GM18499 (cell line): ENCODE data around the gene KRTAP9-7.
"Not testable (repeated sequence)": the region's sequence is repeated elsewhere in the genome, so short reads cannot be mapped to it uniquely, and the experiment has no call there.

Experiments
- ATAC-seq: cut with Tn5 transposase; IDR thresholded peaks from one replicate; pipeline ENCODE4 v1.9.1; 2021; ENCODE audit warnings: moderate number of reproducible peaks; ENCODE audit not compliant: insufficient read depth, unreplicated experiment

The KRTAP9-7 gene

DNA sequence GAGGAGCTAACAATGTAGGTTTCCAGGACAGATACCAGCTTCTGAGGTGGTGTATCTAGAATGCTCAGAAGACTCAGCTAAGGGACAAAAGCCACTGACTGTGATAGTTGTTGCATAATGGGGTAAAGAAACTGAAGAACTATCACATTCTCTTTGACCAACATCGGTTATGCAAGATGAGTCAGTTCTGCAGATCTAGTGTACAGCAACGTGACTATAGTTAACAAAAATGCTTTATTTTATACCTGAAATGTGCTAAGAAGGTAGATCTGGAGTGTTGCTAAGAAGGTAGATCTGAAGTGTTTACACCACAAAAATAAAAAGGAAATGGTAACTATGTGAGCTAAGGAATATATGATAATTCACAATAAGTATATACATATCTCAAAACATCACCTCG lies 7.8 kb upstream of the KRTAP9-7 start:
- ATAC-seq = no peak

DNA sequence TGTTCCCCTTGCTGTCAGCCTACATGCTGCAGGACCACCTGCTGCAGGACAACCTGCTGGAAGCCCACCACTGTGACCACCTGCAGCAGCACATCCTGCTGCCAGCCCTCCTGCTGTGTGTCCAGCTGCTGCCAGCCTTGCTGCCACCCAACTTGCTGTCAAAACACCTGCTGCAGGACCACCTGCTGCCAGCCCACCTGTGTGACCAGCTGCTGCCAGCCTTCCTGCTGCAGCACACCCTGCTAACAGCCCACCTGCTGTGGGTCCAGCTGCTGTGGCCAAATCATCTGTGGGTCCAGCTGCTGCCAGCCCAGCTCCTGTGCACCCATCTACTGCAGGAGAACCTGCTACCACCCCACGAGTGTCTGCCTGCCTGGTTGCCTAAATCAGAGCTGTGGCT lies 4.2 kb upstream of the KRTAP9-7 start:
- not testable (repeated sequence) for ATAC-seq

DNA sequence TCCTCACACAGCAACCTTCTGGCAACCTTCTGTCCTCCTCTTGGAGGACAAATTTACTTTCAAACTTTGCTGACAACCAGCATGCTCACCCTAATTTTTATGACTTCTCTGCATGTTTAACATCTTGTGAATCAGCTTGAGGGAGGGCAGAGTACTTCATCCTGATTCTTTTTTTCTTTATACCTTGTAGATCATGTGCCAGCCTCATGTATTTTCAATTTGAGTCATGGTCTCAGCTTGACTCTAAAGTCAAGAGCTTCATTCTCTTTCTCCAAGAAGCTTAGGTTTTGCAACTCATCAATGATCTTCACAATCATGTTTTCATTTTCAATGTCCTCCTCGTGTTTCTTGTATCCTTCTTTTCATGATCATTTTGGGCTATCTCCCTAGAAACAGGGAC lies 3.6 kb upstream of the KRTAP9-7 start:
- ATAC-seq = no peak

DNA sequence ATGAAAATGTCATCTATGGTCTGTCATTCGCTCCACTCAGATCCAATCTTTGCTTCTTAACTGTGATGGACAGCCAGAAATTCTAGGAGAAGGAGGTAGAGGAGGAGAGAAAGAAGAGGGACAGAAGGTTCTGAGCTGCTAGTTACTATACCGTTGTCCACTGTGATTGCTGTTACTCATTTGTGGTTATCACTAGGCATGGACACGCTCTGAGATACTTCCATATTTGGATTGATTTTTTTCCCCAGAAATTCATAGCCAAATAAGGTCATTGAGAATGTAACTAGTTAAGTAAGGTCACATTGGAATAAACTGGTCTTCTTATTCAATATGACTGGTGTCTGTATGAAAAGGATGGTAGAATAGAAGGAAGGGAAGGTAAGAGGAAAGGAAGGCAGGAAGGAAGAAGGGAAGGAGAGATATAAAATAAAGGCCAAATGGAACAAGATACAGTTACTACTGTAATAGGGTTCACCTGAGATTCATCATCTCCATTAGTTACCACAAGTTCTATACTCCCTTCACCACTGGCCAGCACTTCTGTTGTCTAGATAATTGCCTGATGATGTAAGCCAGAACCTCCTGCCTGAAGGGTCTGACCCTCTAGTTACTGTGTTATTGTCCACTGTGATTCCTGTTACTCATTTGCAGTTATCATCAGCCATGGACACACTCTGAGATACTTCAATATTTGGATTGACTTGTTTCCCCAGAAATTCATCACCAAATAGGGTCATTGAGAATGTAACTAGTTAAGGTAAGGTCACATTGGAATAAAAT lies 2.9 kb downstream of the KRTAP9-7 start:
- no peak for ATAC-seq

DNA sequence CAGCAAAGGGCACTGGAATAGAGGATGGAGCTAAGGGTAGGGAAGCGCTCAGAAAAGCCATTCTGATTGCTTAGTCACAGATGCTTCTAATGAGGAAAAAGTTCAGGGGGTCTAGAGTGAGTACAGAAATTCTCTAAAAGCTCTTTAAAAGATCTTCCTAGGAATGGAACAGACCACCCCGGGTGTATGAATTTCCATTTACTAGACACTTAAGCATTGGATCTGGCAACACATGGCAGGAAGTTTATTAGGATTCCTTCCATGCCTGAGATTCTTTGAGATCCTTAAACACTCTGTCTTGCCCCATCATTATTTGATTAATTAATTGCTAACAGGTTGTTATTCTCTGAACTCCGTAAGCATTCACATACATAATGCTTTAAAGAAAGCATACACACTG lies 8.5 kb downstream of the KRTAP9-7 start:
- ATAC-seq = no peak

DNA sequence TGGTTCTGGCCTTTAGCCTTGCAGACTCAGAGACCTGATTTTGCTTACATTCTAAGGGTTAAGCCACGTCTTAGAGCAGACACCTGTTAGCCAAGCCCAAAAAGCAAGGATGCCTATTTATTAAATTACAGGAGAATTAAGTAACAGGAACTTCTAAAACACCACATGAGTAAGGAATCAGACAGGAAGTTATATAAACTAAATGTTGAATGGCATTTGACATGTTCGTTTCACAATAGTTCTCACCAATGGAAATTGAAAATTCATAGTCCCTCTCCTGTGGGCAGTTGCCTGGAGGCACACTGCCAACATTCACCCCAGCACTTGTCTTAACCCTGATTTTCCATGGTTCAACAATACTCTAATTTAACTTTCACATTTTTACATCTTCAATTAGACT lies 9.0 kb downstream of the KRTAP9-7 start:
- ATAC-seq = no peak

DNA sequence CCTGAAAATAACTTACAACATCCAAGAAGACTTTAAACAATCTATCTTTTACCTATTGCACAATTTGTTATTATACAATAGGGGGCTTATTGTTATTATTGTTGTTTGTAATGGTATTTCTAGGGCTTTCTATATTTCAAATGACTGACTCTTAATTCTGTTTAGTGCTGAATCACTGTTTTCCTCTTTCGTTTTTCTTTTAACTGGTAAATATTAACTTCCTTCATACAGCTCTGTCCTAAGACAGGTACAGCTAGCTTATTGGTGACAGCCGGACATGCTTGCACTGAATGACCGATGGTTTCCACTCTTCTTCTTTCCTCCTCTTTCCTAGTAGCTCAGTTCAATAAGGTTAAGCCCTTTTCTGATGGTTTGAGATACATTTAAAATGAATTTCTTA lies 11.6 kb downstream of the KRTAP9-7 start:
- no peak for ATAC-seq

DNA sequence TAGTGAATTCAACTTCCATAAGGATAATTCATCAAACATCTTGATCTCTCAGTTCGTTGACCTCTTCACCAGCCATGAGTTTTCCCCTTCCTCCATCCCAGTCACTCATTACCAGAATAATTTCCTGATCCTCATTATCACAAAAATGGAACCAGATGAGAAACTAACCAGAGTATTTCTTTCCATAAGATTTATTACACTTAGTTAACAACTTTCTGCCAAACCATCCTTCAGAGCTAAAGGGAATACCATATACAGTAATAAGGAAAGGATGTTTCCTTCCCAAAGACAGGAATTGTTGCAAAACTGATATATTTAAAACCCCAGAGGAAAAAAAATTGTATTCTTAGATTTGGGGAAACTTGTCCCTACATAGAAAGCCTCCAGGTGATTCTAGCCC lies 18.5 kb downstream of the KRTAP9-7 start:
- no peak for ATAC-seq

DNA sequence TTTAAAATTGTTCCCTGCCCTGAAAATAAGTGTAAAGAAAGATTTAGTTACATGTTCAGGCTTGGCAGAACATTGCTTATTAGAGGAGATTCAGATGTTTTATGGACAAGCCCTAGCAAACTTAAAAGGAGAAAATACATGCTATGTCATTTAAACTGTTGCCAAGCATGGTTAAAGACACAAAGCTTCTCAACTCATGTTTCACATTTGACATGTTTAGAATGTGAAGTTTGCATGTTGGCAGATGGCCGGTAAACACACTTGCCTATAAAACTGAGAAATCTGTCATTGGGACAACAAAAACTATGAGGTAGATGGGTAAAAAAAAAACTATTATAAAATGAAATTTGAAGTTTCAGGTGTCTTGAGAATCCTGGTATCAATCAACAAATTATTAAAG lies 21.3 kb downstream of the KRTAP9-7 start:
- no peak for ATAC-seq

DNA sequence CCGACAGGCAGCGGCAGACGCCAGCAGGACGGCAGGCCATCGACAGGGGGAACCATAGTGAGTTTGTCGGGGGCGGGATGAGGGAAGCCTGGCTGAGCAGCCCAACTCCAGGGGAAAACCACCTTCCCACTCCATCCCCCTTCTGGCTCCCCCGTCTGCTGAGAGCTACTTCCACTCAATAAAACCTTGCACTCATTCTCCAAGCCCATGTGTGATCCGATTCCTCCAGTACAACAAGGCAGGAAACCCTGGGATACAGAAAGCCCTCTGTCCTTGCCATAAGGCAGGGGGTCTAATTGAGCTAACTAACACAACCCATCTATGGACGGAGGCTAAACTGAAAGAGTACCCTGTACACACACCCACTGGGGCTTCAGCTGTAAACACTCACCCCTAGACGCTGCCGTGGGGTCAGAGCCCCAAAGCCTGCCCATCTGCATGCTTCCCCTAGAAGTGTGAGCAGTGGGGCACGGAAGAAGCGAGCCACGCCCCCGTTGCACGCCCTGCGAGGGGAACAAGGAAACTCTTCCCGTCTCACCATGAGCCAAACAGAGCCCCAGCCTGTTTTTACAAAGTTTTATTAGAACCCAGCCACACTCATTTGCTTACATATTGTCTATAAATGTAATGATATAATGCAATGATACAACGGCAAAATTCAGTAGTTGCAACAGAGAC lies 23.1 kb downstream of the KRTAP9-7 start:
- no peak for ATAC-seq

DNA sequence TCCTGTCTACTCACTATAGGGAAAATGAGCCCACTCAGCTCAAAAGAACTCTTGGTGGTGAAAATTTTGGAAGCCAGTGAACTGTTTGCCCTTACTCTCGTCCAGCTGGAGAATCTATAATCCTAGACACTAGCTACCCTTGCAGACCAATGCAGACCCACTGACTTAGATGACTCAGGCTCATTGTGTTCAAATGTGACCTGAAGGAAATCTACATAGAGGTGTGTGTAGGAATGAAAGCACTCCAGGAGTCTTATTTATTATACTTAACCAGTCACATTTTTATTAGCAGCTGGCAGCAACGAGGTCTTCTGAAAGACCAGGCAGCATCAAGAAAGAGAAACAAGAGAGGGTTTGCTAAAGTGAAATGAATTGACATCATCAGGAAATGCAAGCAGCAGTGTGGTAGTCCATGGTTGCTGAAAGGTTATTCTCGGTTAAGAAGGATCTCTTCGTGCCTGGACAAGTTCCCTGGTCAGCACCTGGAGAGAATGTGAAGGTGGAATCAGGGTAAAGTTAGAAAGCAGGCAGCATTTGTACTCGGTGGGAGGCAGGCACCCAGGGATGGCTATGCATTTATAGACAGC lies 25.8 kb downstream of the KRTAP9-7 start:
- no peak for ATAC-seq

DNA sequence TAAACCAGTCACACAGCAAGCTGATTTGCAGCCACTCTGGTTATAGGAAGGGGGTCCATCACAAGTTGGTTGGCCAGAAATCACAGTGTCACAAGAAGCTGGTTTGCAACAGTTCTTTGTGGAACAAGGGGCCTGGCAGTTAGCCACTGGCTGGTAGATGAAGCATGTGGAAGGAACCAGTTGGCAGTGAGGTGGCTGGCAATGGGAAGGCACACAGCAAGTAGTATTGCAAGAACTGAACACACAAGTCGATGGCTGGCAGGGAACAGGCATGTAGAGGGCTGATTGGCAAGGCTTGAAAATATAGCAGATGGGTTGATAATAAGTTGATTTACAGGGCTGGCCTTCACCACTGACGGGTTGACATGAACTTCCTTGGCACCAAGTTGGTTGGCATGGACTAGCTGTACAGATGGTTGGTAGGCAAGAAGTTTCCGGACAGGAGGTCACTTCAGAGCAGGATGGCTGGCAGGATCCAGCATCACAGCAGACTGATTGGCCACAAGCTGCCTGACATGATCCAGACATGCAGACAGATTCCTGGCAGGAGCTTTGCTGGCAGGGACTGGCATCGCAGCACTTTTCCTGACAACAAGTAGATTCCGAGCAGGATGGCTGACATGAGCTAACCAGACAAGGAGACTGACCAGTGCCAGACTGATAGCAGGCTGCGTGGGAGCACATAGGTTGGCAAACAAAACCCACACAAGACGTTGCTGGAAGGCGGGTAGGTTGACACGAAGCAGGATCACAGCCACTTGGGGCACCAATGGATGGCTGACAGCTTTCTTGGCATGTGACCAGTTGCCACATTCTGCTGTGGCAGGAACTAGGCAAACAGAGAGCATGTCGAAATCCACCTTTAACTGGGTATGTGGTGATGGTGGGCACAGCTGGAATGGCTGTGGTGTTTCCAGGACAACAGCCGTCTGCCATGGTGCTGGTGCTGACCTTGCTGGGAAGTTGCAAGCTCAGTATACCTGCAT lies 26.7 kb downstream of the KRTAP9-7 start, which contains the start of gene KRTAP29-1:
KRTAP29-1 (minus strand) TSS at position 936 of the 986 bp plus-strand sequence; CDS start at position 936, 0 bp downstream.
- no peak for ATAC-seq

DNA sequence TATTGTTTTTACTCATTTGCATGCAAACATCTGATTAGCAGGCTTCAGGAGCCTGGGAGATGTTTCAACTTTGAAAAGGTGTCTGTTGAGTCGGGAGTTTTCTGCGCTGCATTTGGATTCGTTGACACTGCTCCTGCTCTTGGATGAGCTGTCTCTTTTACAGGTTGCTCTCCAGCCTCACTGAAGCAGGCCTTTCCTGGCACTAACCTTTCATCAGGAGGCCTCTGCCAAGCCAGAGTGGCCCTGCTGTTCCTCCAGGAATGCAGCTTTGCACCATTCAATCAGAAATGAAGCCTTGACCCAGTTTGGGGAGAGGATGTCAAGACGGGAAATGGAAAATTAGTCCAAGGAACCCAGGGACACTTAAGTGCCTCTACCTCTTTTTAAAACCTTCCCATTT lies 27.5 kb downstream of the KRTAP9-7 start:
- no peak for ATAC-seq

DNA sequence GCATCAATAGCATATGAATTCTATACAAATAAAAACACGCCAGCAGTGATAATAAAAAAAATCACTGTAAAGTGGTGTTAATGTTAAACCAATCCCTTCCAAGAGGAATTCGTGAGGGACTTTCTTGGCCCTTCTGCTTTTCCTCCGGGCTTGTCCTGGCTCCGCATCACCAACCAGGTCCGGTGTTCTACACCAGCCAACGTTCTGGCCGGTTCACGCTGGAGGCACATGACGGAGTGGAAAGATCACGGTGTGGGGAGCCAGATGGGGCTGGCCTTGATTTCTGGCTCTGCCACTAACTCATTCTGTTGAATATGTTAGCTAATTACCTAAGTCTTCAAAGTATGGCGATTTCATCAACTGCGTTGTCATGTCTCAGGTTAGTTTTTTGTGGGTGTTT lies 28.6 kb downstream of the KRTAP9-7 start:
- ATAC-seq = no peak

DNA sequence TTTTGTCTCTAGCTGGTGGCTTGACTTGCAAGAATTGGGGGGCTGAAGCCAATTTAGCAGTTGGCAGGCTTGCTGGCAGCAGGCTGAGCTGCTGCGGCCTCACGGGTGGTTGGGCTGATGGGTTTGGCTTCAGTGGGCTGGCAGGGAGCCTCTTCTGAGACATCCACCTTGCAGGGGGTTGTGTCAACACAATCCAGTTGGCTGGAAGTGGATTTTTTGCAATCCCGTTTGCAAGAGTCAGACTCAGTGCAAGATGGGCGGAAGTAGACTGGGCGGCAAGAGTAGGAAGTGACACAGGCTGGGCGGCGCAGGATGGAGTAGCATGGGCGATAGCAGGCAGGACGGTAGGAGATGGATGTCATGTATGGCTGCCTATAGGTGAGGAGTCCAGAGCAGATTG lies 32.1 kb downstream of the KRTAP9-7 start:
- no peak for ATAC-seq

DNA sequence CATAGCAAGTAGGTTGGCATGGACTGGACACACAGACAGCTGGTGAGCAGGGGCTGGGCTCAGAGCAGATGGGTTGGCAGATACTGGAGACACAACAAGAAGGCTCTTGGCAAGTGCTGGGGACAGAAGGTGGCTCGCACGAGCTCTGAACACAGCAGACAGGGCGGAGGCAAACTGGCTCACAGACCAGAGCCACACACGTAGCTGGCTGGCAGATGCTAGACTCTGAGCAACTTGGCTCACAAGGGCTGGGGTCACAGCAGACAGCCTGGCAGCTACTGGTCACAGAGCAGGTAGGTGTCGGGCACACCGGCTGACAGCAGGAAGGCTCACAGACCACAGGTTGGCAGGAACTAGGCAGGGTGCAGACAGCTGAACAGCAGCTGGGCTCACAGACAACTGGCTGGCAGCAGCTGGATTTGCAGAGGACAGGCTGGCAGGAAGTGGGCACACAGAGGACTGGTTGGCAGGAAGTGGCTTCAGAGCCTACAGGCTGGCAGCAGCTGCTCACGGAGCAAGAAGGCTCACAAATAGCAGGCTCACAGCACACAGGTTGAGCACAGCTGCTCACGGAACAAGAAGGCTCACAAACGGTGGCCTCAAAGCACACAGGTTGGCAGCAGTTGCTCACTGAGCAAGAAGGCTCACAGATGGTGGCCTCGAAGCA lies 32.9 kb downstream of the KRTAP9-7 start:
- no peak for ATAC-seq

DNA sequence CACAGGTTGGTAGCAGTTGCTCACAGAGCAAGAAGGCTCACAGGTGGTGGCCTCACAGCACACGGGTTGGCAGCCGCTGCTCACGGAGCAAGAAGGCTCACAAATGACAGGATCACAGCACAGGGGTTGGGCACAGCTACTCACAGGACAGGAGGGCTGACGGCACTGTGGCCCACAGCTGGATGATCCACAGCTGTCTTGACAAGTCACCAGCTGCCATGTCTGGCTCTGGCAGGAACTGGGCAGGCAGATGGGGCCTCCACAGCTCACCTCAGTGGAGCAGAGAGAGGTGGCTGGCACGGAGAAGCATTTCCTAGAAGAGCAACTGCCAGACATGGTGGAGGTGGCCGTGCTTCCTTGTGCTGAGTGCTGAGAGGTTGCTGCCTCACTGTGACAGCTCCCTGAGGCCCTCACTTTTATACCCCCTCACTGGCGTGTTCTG lies 33.4 kb downstream of the KRTAP9-7 start, which contains the start of gene KRTAP16-1:
KRTAP16-1 (minus strand) TSS at position 392 of the 442 bp plus-strand sequence; CDS start at position 336, 56 bp downstream.
- ATAC-seq = no peak

DNA sequence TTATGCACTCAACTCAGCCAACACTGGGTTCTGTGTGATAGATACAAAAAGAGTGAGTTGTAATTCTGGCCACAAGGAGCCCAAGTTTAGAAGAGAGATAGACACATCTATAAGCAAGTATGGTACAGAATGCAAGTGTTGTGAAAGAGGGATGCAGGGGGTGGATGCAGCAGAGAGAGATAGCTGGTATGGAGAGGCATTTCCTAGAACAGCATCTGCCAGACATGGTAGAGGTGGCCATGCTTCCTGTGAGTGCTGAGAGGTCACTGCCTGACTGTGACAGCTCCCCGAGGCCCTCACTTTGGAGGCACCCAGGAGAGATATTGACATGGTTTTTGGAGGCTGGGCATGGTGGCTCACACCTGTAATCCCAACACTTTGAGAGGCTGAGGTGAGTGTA lies 35.6 kb downstream of the KRTAP9-7 start:
- no peak for ATAC-seq

DNA sequence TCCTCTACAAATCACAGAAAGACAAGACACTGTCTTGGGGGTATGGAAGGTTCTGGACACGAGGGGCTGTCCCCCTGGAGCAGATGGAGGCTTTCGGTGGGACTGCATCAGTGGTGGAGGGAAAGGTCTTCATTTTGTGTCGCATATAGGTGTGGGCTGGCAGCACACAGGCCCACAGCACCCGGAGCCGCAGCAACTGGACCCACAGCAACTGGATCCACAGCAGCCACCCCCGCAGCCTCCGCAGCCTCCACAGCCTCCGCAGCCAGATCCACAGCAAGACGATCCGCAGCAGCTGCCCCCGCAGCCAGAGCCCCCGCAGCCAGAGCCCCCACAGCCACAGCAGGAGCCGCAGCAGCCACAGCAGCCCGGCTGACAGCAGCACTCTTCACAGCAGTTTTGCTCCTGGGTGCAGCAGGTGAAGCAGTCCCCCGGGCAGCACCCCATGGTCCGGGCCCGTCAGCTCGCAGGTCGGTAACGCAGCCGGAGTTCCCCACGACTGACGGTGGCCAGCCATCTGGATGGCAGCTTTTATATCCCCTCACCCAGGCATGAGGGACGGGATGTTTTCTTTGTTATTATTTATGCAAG lies 39.8 kb downstream of the KRTAP9-7 start, which contains the start of gene KRTAP17-1:
KRTAP17-1 (minus strand) TSS at position 507 of the 591 bp plus-strand sequence; CDS start at position 447, 60 bp downstream.
- ATAC-seq = no peak
